ENCODE results near the gene LDHD. TPM values are rescaled to one million over a fixed set of nuclear protein-coding genes. Genes with fewer than 3 reads are reported as not detected.
A peak's percentile ranks its signal among the peaks of the same experiment; 100 is the strongest.

The LDHD gene
- total and polyA plus RNA-seq, 2 of the 13 experiments (the other 11 are each of a cell fraction or from before 2014, with no cell fraction given), result 9.1 to 9.8 TPM

- TF ChIP-seq IKZF5 (CRISPR knock-in tag; IDR thresholded peaks at IDR 0.05), result peak; percentile 34; the same call in 1 of the 2 replicates
- TF ChIP-seq MEIS2 (CRISPR knock-in tag; IDR thresholded peaks at IDR 0.05), result peak; percentile 64; the same call in 1 of the 2 replicates
- TF ChIP-seq SP4 (CRISPR knock-in tag; IDR thresholded peaks at IDR 0.05), result peak; percentile 73; the same call in 1 of the 2 replicates
- TF ChIP-seq ZSCAN5A (CRISPR knock-in tag; IDR thresholded peaks at IDR 0.05; ENCODE audit: borderline replicate concordance), result no peak
- TF ChIP-seq TFE3 (CRISPR knock-in tag; IDR thresholded peaks at IDR 0.05), result peak; percentile 48; the same call in 1 of the 2 replicates
- peak; percentile 77 for TF ChIP-seq HDAC2 (CRISPR knock-in tag; IDR thresholded peaks at IDR 0.05)
- no peak for TF ChIP-seq ZFP36L2 (CRISPR knock-in tag; IDR thresholded peaks at IDR 0.05)
- TF ChIP-seq CEBPB (IDR thresholded peaks at IDR 0.05; ENCODE audit: borderline replicate concordance, low read depth, low read length), result no peak
- no peak for TF ChIP-seq ZFP36 (IDR thresholded peaks at IDR 0.05; ENCODE audit: borderline replicate concordance, low read depth, low read length, partially characterized antibody)
- peak; percentile 80; the same call in 1 of the 2 replicates for TF ChIP-seq ZNF619 (CRISPR knock-in tag; IDR thresholded peaks at IDR 0.05)
- TF ChIP-seq ZNF775 (CRISPR knock-in tag; IDR thresholded peaks at IDR 0.05; ENCODE audit: borderline replicate concordance), result 0 out of 2 replicates have a peak, but pooled peaks have one; percentile 1
- no peak for TF ChIP-seq ZNF740 (CRISPR knock-in tag; IDR thresholded peaks at IDR 0.05)
- peak; percentile 89 for TF ChIP-seq ZNF350 (CRISPR knock-in tag; IDR thresholded peaks at IDR 0.05; ENCODE audit: borderline replicate concordance, low read depth)
- no peak for TF ChIP-seq ETV6 (CRISPR knock-in tag; conservative IDR thresholded peaks at IDR 0.05)
- TF ChIP-seq ZBTB42 (CRISPR knock-in tag; IDR thresholded peaks at IDR 0.05), result no peak
- peak; percentile 77; the same call in 1 of the 2 replicates for TF ChIP-seq ZSCAN30 (CRISPR knock-in tag; IDR thresholded peaks at IDR 0.05)
- no peak for TF ChIP-seq ZFP62 (CRISPR knock-in tag; IDR thresholded peaks at IDR 0.05)
- peak; percentile 43 for TF ChIP-seq AFF4 (CRISPR knock-in tag; IDR thresholded peaks at IDR 0.05)
- no peak for TF ChIP-seq TMF1 (CRISPR knock-in tag; IDR thresholded peaks at IDR 0.05; ENCODE audit: low read depth)
- TF ChIP-seq CENPX (CRISPR knock-in tag; IDR thresholded peaks at IDR 0.05), result no peak
- TF ChIP-seq ZNF251 (CRISPR knock-in tag; IDR thresholded peaks at IDR 0.05), result 0 out of 2 replicates have a peak, but pooled peaks have one; percentile 43
These were observed 5.7 kb downstream of the LDHD start (continued) for GRCh38 chr16:75110637-75111513.
